GM18858 (cell line): ENCODE data around the gene CAST.

Source experiments
- ATAC-seq: cut with Tn5 transposase; IDR thresholded peaks from one replicate; pipeline ENCODE4 v1.9.1; 2021; ENCODE audit not compliant: unreplicated experiment

Gene CAST

DNA sequence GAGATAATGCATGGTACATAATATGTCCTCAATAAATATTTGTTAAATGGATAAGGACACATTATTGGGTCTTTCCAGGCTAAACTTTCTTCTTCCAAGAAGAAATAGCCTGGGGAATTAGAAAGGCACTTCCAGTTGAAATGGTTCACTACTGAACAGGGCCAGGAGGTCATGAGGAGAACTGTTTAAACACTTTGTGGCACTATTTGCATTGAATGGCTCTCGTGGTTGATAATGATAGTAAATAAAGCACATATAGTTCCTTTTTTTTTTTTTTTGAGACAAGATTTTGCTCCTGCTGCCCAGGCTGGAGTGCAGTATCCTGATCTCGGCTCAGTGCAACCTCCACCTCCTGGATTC is 19.9 kb upstream of the CAST start:
- no peak for ATAC-seq

DNA sequence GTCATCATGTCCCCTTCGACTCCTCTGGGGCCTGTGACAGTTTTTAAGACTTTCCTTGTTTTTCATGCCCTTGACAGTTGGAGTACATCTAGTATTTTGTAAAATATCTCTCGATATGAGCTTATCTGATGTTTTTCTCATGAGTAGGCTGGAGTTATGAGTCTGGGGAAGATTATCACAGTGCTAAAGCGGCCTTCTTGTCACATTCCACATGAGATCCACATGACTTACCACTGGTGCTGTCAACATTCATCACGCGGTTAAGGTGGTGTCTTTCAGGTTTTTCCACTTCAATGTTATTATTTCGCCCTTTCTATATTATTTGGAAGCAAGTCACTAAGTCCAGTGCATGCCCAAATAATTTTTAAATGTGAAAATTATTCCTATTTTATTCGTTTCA is 17.1 kb upstream of the CAST start:
- ATAC-seq: no peak

DNA sequence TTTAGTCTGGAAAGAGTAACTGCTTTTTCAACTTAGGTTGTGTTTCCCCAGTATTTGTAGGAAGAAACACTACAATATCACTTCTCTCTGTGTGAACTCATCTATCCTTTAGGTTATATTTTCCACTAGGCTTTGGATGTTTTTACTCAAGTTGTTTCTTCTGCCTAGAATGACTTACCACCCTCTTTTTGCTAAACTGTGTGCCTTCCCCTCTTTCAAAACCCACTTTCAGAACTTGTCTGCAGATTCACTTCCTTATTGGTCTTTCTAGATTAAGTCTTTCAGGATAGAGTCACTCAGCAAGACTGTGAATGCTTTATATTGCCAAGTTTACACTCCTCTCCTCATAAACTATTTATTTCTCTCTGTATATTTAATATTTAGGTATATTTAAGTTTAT is 14.2 kb upstream of the CAST start:
- peak; percentile 86 for ATAC-seq

DNA sequence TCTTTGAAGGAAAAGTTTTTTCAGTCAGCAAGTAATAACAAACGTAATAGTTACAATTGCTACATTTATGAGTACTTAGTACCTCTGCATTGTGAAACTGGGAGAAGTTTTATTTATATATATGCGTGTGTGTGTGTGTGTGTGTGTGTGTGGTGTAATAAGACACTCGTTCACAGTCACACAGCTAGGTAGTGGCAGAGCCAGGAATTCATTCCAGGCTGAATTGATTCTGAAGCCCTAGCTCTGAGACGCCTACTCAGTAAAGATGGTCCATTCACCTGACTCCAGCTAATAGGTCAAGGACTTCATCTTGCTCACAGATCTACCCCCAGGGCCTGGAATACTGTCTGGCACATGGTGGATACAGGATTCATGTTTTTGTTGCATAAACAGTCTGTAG is 13.6 kb upstream of the CAST start:
- ATAC-seq: no peak

DNA sequence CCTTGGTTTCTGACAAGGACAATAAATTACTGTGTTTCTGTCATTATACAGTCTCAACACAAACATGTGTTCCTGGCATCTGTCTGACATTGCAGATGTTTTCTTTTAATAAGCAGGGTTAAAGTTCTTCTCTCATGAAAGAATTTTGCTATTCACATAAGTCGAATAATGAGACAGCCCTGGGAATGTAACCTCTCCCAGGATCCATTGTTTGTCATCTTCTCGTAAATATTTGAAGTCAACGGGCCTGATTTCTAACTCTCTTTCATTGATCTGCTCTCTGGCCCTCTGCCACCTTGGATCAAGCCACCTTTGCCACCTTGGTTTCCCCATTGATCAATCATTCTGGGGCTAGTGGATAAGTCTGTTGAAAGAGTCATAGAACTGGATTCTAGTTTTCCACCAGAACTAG is 12.9 kb upstream of the CAST start:
- no peak for ATAC-seq

DNA sequence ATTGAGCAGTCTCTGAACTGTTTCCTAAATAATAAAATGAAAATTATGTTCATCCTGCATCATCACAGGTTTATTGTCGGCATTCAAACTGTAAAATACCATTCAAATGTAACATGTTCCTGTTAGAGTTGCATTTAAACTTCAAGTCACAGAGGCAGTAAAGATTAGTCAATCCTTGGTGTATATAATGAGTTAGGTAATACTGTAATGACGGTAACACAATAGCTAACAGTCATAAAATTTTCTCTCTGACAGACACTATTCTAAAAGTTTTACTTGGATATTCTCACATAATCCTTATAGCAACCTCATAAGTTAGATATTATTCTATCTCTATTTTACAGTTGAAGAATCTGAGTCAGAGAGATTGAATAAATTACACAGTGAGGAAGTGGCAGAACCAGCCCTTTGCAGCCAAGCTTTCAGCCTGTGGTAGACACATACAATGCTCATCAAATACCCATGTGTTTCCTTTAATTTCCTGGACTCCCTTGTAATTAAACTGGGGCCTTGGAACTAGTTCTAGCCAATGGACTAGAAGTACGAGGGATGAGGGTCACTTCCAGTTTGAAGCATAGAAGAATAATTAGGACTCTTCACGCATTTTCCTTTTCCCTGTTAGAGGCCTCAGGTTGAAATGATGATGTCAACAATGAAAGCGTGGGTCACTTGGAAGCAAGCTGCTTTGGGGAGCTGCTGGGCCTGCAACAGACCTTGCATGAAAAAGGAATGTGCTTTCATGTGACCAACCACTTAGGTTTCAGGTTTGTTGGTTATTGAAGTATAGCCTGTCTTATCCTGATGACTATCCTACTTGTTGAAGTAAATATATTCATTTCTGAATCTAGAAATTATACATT is 12.3 kb upstream of the CAST start:
- ATAC-seq: no peak

DNA sequence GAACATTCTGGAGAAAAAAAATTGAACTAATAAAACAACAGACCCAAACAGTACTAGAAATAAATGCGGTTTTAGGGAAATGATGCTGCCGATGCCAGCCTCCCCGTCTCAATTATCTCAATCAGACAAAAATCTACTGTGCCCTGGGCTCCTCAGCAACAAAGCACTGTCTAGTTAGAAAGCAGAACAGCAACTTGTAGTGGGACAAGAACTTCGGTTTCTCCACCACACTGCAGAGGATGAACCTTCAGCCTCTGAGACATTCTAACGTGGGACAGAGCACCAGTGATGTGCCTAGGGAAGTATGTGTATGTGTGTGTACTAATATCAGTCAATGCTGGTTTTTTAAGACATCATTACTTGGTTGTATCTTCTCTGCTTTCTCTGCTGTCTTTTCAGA is 11.1 kb upstream of the CAST start:
- ATAC-seq: no peak

DNA sequence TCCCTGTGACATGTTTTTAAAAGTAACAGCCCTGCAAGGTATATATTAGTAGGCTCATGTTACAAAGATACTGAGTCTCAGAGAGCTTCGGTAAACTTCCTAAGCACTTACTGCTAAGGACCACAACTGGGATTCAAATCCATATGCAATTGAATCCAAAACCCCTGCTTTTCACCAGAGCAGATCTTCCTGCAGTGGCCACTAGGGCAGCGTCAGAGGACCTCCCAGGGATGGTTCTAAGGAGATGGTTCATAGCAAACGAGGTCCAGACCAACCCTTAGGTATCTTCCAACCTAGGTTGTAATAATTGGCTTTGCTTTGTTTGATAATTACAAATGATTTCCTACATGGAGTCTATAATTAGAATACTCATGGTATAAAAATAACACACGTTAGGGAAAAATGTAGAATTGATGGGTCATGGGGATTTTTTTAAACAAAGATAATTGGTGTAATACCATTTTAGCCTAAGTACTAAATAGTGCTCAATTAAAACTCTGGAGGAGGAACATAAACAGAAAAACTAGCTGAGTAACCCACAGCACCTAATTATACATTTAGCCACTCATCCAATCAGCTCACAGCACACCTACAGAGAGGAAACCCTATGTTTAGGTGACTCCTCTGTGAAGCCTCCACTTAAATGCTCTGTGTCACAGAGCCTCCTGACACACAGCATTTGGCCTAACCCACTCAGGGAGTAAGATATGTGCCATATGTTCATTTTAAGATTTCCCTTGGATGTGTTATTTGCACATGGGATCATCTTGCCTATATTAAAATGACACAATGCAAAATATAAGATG is 10.0 kb upstream of the CAST start:
- no peak for ATAC-seq

DNA sequence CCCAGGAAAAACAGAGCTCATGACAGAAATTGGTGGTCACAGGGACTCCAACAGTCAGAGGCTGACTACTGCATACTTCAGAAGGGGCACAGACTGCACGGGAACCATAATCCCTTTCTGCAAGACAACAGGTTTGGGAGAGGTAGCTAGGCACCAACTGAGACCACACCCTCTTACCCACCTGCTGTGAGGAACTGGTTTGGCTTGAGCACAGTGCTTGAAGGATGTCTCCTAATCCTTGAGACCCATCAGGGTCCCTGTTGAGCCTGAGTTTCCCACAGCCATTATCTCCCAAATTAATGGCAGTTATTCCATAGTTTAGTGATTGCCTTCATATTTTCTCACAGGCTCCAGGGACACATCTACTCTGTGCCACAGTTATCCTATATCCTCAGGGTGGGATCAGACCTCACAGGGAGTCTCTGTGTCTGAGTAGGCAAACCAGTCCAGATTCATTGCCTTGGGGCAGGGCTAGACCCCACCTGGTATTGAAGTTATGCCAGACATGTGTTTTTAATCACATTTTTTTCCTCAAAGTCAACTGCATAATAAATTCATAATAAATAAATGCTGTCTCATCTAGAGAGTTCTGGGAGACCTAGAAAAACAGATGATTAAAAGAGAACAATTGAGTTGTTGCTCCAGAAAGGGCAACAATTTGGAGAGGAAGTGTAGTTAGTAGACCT is 9.3 kb upstream of the CAST start:
- no peak for ATAC-seq

DNA sequence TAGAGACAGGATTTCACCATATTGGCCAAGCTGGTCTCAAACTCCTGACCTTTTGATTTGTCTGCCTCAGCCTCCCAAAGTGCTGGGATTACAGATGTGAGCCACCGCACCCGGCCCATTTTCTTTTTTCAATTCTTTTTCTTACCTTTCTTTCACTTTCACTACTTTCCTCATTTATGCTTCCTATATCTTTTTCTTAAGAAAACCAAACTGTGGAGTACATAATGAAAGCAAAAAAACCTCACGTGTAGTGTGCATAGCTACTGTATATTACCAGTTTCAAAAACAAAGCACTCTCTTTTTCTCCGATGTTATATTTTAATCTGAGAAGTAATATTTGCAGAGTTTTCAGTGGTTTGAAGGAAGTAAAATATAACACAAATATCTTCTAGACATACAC is 8.0 kb upstream of the CAST start:
- ATAC-seq: no peak

DNA sequence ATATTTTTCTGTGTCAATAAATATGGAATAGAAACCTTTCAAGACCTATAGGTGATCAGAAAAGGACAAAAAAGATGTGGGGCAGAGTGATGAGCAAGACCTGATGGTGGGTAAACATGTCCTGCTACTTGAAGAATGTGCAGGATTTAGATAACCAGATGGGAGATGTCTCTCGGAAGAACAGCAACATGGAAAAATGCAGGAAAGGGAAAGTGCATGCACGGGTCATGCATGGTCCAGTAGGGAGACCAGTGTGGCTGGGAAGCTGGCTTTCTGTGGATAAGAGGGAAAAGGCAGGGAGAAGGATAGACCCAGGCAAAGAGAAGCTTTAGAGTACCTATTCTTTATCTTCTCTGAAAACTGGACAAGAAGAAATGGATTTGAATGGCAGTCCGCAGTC is 7.1 kb upstream of the CAST start:
- ATAC-seq: no peak

DNA sequence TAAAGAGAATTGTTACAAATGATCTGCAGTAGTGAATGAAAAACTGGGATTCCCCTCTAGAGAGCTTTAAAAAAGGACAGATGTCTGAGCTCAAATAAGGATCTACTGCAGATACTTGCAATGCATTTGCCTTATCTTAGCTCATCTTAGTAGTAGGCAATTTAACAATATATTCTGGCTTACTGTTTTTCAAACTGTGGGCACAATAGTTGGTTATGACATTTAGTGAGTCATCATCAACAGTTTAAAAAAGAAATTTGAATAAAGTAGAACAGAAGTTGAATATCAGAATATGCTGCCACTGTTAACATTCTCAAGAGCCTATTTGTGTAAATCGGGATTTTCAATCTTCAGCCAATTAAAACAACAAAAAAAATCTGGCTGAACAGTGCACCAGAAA is 6.7 kb upstream of the CAST start:
- no peak for ATAC-seq

DNA sequence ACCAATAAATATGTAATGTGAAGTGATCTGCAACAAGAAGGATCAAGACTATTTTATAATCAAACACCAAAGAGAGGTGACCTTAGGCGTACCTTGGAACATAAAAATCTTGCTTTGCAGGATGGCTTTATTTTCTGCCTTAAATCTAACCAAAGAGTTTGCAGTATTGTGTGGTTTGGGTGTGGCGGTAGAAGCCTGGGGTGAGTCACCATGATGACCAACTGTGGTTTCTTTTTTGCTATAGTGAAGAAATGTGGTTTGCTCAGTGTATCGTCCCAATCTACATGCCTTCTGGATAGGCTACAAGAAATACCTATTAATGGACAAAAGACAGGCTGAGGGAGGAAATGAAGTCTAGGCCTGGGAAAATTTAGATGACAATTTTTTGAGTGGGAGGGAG is 5.1 kb upstream of the CAST start:
- ATAC-seq: peak; percentile 78

DNA sequence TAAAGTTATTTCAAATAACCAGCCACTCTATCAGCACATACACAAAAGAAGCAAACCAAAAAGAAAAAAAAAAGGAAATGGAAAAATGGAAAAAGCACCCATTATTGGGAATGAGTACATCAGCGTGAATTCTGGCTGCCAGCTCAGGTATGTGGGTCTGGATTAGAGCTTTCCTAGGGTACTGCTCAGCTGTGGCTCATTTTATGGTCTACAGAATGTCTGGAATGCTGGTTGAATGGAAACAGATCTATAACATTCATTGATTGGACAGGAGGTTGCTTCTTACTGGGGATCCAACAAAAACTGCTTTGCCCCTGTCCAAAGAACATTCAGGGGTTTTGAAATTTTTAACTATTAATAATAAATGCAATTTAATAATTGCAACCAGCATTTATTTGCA is 3.9 kb upstream of the CAST start:
- no peak for ATAC-seq

DNA sequence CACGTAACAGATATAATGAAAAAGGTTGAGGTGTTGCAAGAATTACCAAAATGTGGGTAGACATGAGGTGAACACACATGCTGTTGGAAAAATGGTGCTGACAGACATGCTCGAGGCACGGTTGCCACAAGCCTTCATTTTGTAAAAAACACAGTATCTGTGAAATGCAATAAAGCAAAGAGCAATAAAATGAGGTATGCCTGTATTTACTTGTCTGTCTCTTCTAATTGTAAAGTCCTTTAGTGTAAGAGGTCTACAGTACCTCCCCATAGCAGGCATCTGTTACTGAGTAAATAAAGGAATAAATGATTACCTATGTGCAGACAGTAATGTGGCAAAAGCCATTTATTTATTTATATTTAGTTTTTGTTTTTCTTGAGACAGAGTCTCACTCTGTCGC is 3.0 kb upstream of the CAST start:
- no peak for ATAC-seq

DNA sequence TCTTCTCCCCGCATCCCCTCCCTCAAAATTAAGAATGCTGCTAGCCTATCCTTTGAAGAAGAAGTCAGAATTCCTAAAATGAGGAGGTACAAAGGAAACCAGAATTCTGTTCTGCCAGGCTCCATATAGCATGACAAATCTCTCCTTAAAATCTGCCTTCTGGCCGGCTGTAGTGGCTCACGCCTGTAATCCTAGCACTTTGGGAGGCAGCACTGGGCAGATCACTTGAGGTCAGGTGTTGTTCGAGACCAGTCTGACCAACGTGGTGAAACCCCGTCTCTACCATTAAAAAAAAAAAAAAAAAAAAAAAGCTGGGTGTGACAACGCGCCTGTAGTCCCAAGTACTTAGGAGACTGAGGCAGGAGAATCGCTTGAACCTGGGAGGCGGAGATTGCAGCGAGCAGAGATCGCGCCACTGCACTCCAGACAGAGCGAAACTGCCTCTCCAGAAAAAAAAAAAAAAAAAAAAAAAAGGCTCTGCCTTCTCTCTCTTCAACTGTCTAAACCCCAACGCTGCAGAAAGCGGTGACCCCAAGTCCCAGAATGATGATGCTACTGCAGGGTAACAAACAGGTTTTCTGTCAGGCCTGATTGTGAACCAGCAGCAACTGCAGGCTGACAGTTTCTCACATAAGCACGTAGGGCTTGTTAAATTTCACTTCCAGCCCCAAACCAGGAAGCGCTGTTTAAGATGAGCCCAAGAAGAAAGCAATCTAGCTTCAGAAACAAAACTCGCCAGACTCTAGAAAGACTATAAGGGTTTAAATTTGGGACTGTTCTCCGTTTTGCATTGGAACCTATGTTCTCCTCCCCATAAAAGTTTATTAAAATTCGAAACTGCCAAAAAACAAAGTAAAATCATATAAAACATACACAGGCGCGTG is 963 bp upstream of the CAST start:
- ATAC-seq: peak; percentile 13

DNA sequence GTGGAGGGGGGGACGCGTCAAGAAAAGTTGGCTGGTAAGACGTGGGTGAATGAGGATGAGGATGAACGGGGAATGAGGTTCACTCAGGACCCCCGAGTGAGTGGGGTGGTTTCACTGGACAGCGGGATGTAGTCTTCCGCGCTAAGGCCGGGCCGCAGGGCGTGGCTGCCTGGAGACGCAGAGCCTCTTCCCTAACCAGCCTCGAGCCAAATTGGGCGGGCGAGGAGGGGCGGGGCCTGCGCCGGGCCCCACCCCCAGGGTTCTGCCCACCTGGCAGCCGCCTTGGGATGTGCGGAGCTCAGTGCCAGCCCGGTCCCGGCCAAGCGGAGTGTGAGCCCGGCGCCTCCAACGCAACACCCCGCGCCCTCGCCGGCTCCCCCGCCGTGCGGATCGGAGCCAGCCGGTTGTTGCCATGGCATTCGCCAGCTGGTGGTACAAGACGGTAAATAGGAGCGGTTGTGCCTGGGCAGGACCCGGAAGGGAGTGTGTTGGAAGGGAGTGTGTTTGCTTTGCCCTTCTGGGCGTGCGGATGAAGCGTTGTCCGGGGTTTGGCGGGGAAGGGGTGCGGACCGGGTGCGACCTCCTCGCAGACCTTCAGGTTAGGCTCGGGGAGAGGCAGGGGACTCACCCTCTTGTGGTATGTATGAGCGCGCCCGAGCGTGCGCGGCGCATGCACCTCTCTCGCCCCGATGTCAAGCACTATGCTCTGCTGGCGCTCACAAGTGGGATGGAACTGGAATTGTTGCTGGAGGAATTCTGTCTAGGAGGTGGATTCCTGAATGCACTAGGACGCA is 746 bp downstream of the CAST start:
- peak; percentile 60 for ATAC-seq

DNA sequence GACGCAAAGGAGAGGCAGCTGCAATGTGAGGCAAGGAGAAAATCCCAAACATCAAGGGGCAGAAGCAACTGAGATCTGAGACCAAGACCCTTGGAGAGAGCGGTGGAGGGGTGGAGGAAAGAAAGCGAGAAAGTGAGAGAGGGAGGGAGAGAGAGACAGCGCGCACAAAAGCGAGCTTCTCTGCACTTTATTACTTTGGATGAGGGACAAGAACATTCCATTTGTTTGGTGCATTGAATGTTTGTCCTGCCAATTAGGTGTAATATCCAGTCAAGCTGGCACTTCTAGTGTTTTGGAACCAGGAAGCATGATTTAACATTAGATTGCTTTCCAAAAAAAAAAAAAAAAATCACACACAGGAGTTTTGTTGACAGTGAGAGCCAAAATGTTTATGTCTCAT is 1.4 kb downstream of the CAST start:
- ATAC-seq: no peak

DNA sequence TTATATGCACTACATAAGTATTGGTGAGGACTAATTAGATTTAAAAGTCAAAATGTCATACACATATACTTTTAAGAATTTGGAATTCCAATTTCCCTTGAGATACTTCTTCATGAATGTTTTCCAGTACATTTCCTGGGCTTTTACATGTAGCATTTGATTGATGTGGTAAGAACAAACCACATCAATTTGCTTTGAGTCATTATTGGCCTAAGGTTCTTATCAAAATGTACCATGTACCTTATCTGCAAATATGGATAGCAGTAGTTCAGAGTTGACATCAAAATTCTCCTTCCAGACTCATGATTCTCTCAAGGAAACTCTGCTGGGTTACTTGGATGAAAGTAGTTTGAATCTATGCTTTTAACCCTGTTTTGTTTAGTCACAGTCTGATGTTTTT is 2.5 kb downstream of the CAST start:
- ATAC-seq: no peak

DNA sequence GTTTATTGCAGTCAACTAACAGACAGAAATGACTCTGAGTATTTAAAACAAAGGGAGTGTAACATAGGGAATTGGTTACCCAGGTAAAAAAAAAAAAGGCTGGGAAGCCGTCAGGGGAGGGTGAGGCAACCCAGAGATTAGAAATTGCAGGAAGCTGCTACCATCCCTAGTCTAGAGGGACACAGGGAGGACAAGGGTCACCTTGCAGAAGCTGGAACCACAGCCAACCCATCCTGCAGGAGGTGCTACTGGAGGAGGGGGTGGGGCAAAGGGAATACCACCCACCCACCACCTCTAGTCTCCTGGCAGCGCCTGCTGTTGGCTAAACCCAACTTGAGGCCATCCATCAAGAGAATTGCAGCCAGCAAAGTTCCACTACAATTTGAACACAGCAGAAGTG is 6.5 kb downstream of the CAST start:
- no peak for ATAC-seq
